H1 (cell line): ENCODE results near the gene VAPB. TPM values are rescaled to one million over a fixed set of nuclear protein-coding genes. Genes with fewer than 3 reads are reported as not detected.
A peak's percentile ranks its signal among the peaks of the same experiment; 100 is the strongest.

Experiments used
- CTCF ChIA-PET: fragments of 300-600 bp; sonication (Branson Sonifier 250); formaldehyde crosslinking; loops from one replicate; lab custom pipeline; 2021; ENCODE audit not compliant: partially characterized antibody; lab: Charles Lee
- POLR2A ChIA-PET: fragments of 300-600 bp; sonication (Branson Sonifier 250); formaldehyde crosslinking; loops from one replicate; lab custom pipeline; 2021; ENCODE audit warnings: inconsistent platforms; ENCODE audit not compliant: partially characterized antibody; lab: Charles Lee
- DNase-seq, 2 experiments: peaks; one replicate each; pipeline versions ENCODE4 v3.0.0 to v3.0.0-alpha.2; 2010 to 2022; ENCODE audit warnings: low spot score in 2 of 2, low read depth in 1 of 2, mixed read lengths in 1 of 2
- FAIRE-seq: peaks from 2 replicates; lab custom pipeline; 2011; peaks lifted over from hg19 to GRCh38; lab: Jason Lieb, UNC
- H2AFZ ChIP-seq: 2 replicates; pipeline ENCODE4 v1.8.1; 2012; ENCODE audit warnings: low read length, inconsistent platforms
- H2AK5ac ChIP-seq: 2 replicates; pipeline ENCODE4 v1.6.1; 2013; ENCODE audit warnings: low read depth, low read length
- H2BK120ac ChIP-seq: replicated peaks from 2 replicates; pipeline ENCODE3; 2013; ENCODE audit warnings: low read depth, low read length, inconsistent platforms
- H2BK12ac ChIP-seq: 2 replicates; pipeline ENCODE4 v1.6.1; 2013; ENCODE audit warnings: low read depth, low read length
- H2BK15ac ChIP-seq: 2 replicates; pipeline ENCODE4 v1.6.1; 2013; ENCODE audit warnings: low read length
- H2BK20ac ChIP-seq: 2 replicates; pipeline ENCODE4 v1.6.1; 2013; ENCODE audit warnings: low read length
- H2BK5ac ChIP-seq: 2 replicates; pipeline ENCODE4 v1.6.1; 2013; ENCODE audit warnings: low read depth, low read length
- H3K14ac ChIP-seq: 2 replicates; pipeline ENCODE4 v1.6.1; 2013; ENCODE audit warnings: inconsistent platforms; ENCODE audit not compliant: insufficient read length
- H3K18ac ChIP-seq: 2 replicates; pipeline ENCODE4 v1.6.1; 2013; ENCODE audit warnings: low read length; ENCODE audit errors: extremely low read depth
- H3K23ac ChIP-seq: 2 replicates; pipeline ENCODE4 v1.6.1; 2013; ENCODE audit warnings: inconsistent platforms; ENCODE audit not compliant: insufficient read length
- H3K23me2 ChIP-seq: 2 replicates; pipeline ENCODE4 v1.6.1; 2013; ENCODE audit warnings: low read depth, low read length
- H3K27ac ChIP-seq: 2 replicates; pipeline ENCODE4 v1.6.1; 2011; ENCODE audit warnings: low read depth, low read length, inconsistent platforms
- H3K27me3 ChIP-seq, 4 experiments: replicated peaks in 1 of 4; 1 replicate in 1 of 4; 2 replicates in 3 of 4; pipeline versions ENCODE4 v1.6.1 to v1.8.1; 2011 to 2013; ENCODE audit warnings: low read length in 3 of 4, mild to moderate bottlenecking in 3 of 4, inconsistent platforms in 2 of 4, mixed read lengths in 2 of 4, moderate library complexity in 1 of 4; ENCODE audit not compliant: control insufficient read depth in 3 of 4, insufficient read depth in 3 of 4; ENCODE audit errors: extremely low read depth in 1 of 4
- H3K36me3 ChIP-seq, 4 experiments: 2 replicates each; pipeline versions ENCODE4 v1.6.1 to v1.8.1; 2011 to 2013; ENCODE audit warnings: mild to moderate bottlenecking in 4 of 4, low read length in 3 of 4, moderate library complexity in 2 of 4, control low read depth in 1 of 4, inconsistent platforms in 1 of 4; ENCODE audit not compliant: insufficient read depth in 4 of 4, control insufficient read depth in 2 of 4
- H3K4ac ChIP-seq: replicated peaks from 2 replicates; pipeline ENCODE3; 2013; ENCODE audit warnings: low read length, low read depth, mixed read lengths, inconsistent platforms; ENCODE audit not compliant: insufficient read length
- H3K4me1 ChIP-seq, 4 experiments: replicated peaks in 1 of 4; 1 replicate in 1 of 4; 2 replicates in 3 of 4; pipeline versions ENCODE4 v1.6.1 to v1.8.1; 2011 to 2013; ENCODE audit warnings: low read length in 3 of 4, inconsistent platforms in 2 of 4, mixed read lengths in 1 of 4; ENCODE audit not compliant: insufficient read depth in 4 of 4, control insufficient read depth in 3 of 4
- H3K4me2 ChIP-seq, 2 experiments: 2 replicates each; pipeline versions ENCODE4 v1.6.1 to v1.8.1; 2011 to 2013; ENCODE audit warnings: low read depth in 2 of 2, low read length in 2 of 2, control low read depth in 1 of 2, inconsistent platforms in 1 of 2, mild to moderate bottlenecking in 1 of 2; ENCODE audit not compliant: insufficient read depth in 1 of 2
- H3K4me3 ChIP-seq, 4 experiments: fragments of 200-600, 300-600 bp in 1 of 4; sonication (generic), shearing (Covaris generic), sonication (Bioruptor Twin) in 1 of 4; 2 replicates each; pipeline versions ENCODE4 v1.5.1 to v1.8.1; 2011 to 2016; ENCODE audit warnings: low read length in 4 of 4, low read depth in 3 of 4, control low read depth in 2 of 4, inconsistent platforms in 2 of 4, mild to moderate bottlenecking in 2 of 4, mixed read lengths in 1 of 4, moderate library complexity in 1 of 4; ENCODE audit not compliant: insufficient read depth in 2 of 4; ENCODE audit errors: extremely low read depth in 1 of 4
- H3K56ac ChIP-seq: replicated peaks from 2 replicates; pipeline ENCODE3; 2013; ENCODE audit warnings: low read depth, mild to moderate bottlenecking, mixed read lengths, low read length, inconsistent platforms; ENCODE audit not compliant: insufficient read length
- H3K79me1 ChIP-seq: 2 replicates; pipeline ENCODE4 v1.6.1; 2013; ENCODE audit warnings: low read depth, low read length, control low read depth
- H3K79me2 ChIP-seq, 2 experiments: 2 replicates each; pipeline versions ENCODE4 v1.6.1 to v1.8.1; 2012 to 2013; ENCODE audit warnings: low read length in 2 of 2, mild to moderate bottlenecking in 2 of 2, inconsistent platforms in 1 of 2; ENCODE audit not compliant: insufficient read depth in 2 of 2, control insufficient read depth in 1 of 2
- H3K9ac ChIP-seq, 4 experiments: replicated peaks in 1 of 4; 1 replicate in 1 of 4; 2 replicates in 3 of 4; pipeline versions ENCODE4 v1.6.1 to v1.8.1; 2011 to 2013; ENCODE audit warnings: low read depth in 3 of 4, low read length in 3 of 4, control low read depth in 2 of 4, mild to moderate bottlenecking in 2 of 4, moderate library complexity in 2 of 4, inconsistent platforms in 1 of 4; ENCODE audit errors: extremely low read depth in 1 of 4
- H3K9me3 ChIP-seq, 2 experiments: 2 replicates each; pipeline versions ENCODE4 v1.6.1 to v1.8.1; 2012 to 2013; ENCODE audit warnings: mild to moderate bottlenecking in 2 of 2, moderate library complexity in 2 of 2, control low read depth in 1 of 2, inconsistent platforms in 1 of 2, low read depth in 1 of 2, low read length in 1 of 2, mixed read lengths in 1 of 2; ENCODE audit not compliant: insufficient read depth in 2 of 2
- H4K20me1 ChIP-seq, 2 experiments: replicated peaks in 1 of 2; 2 replicates each; pipeline versions ENCODE3 to v1.8.1; 2011 to 2013; ENCODE audit warnings: inconsistent platforms in 2 of 2, low read length in 2 of 2, mild to moderate bottlenecking in 1 of 2; ENCODE audit not compliant: insufficient read depth in 2 of 2, control insufficient read depth in 1 of 2
- H4K5ac ChIP-seq: 2 replicates; pipeline ENCODE4 v1.6.1; 2013; ENCODE audit warnings: low read length, low read depth, mixed read lengths, inconsistent platforms; ENCODE audit not compliant: insufficient read length
- H4K8ac ChIP-seq: 2 replicates; pipeline ENCODE4 v1.8.0; 2013; ENCODE audit warnings: mild to moderate bottlenecking, moderate library complexity, low read length, inconsistent platforms; ENCODE audit not compliant: insufficient read depth; ENCODE audit errors: extremely low read depth
- H4K91ac ChIP-seq: replicated peaks from 2 replicates; pipeline ENCODE3; 2013; ENCODE audit warnings: low read length, mixed read lengths, inconsistent platforms; ENCODE audit not compliant: insufficient read length
- ATF3 ChIP-seq: IDR thresholded peaks from 2 replicates; pipeline ENCODE4 v1.6.1; 2011; ENCODE audit warnings: low read depth, mild to moderate bottlenecking, low read length; ENCODE audit not compliant: insufficient read depth
- CEBPB ChIP-seq: IDR thresholded peaks from 2 replicates; pipeline ENCODE4 v1.6.1; 2012; ENCODE audit warnings: low read depth, low read length
- CHD2 ChIP-seq: IDR thresholded peaks from 2 replicates; pipeline ENCODE4 v1.6.1; 2012; ENCODE audit warnings: low read length, improper control_type of control experiment
- CREB1 ChIP-seq: IDR thresholded peaks from 2 replicates; pipeline ENCODE4 v1.6.1; 2012; ENCODE audit warnings: inconsistent platforms
- CTBP2 ChIP-seq: IDR thresholded peaks from 2 replicates; pipeline ENCODE4 v1.7.0; 2011; ENCODE audit warnings: borderline replicate concordance, mild to moderate bottlenecking, moderate library complexity, mixed read lengths, low read length; ENCODE audit not compliant: insufficient read depth, insufficient read length
- FOSL1 ChIP-seq: IDR thresholded peaks from 2 replicates; pipeline ENCODE4 v1.6.1; 2011; ENCODE audit warnings: mild to moderate bottlenecking, low read depth, low read length, moderate library complexity; ENCODE audit not compliant: insufficient read depth
- NANOG ChIP-seq: IDR thresholded peaks from 2 replicates; pipeline ENCODE4 v1.6.1; 2011; ENCODE audit warnings: low read length, low read depth, mild to moderate bottlenecking, inconsistent platforms; ENCODE audit not compliant: insufficient read depth, poor library complexity, severe bottlenecking
- POLR2AphosphoS5 ChIP-seq: IDR thresholded peaks from 2 replicates; pipeline ENCODE4 v1.6.1; 2011; ENCODE audit warnings: low read depth, low read length
- SIRT6 ChIP-seq: IDR thresholded peaks from one replicate; pipeline ENCODE4 v1.7.1; 2012; ENCODE audit warnings: low read length, inconsistent platforms
- SIX5 ChIP-seq: IDR thresholded peaks from 2 replicates; pipeline ENCODE4 v1.6.1; 2011; ENCODE audit warnings: mild to moderate bottlenecking, low read depth, low read length
- TAF1 ChIP-seq: IDR thresholded peaks from 2 replicates; pipeline ENCODE4 v1.6.1; 2011; ENCODE audit warnings: mild to moderate bottlenecking, low read depth, low read length
- TEAD4 ChIP-seq: IDR thresholded peaks from 2 replicates; pipeline ENCODE4 v1.6.1; 2012; ENCODE audit warnings: low read depth, low read length, inconsistent platforms, mixed read lengths
- YY1 ChIP-seq: IDR thresholded peaks from 2 replicates; pipeline ENCODE4 v1.6.1; 2011; ENCODE audit warnings: low read depth, mild to moderate bottlenecking, low read length
- WGBS, 2 experiments: shearing (Covaris generic) in 1 of 2; methylation state at CpG; one replicate each; pipeline versions ENCODE4 v1.1.6 to v1.1.7; 2013 to 2015; ENCODE audit warnings: low lambda C conversion rate in 2 of 2, mixed read lengths in 2 of 2, inconsistent platforms in 1 of 2, low coverage in 1 of 2, missing lambda C conversion rate in 1 of 2; ENCODE audit not compliant: insufficient replicate concordance in 2 of 2, insufficient coverage in 1 of 2, insufficient read length in 1 of 2; ENCODE audit errors: extremely low coverage in 1 of 2, missing lambda C conversion rate in 1 of 2; 5-methylcytosine and 5-hydroxymethylcytosine counted together
- polyA plus RNA-seq, 7 experiments: library from polyadenylated mRNA; depleted of rRNA in 3 of 7; stranded (reverse) in 5 of 7; unstranded in 2 of 7; fragments of >200 nt in 5 of 7; fragments of 200-250 nt in 2 of 7; gene quantifications; 1 replicate in 5 of 7; 2 replicates in 1 of 7; 4 replicates in 1 of 7; pipeline versions ENCODE4 v1.2.1 to v1.2.3, GENCODE V29; 2011 to 2013; ENCODE audit warnings: missing spikeins in 2 of 7, mixed read lengths in 2 of 7
- total RNA-seq: library from RNA; stranded (reverse); fragmentation: NEBNext Ultra II Directional; extraction: Animal tissue kit (Norgen Biotek cat#: 25700); gene quantifications from 2 replicates; pipeline ENCODE4 v1.2.1, GENCODE V29; 2021

Gene VAPB
- total and polyA plus RNA-seq, 2 of the 8 experiments (the other 6 are each of a cell fraction or from before 2014, with no cell fraction given), result 24.4 to 62.8 TPM

GRCh38 chr20:58408603-58409246, 19.7 kb downstream of the VAPB start:
- POLR2A ChIA-PET, result interaction anchor here (0.6 kb wide), 1 partner anchor 26 kb away, joined by 3 read pairs; no protein-coding TSS in a partner anchor
- Histone ChIP-seq H2BK5ac (no peak overlapping the region), H2BK120ac (no peak overlapping the region), H4K8ac (no peak overlapping the region), H4K91ac (no peak overlapping the region), H3K79me1 (peaks cover 4% of the 10 kb centered on the region; the same call in 1 of the 2 replicates), H4K20me1 (peaks cover 2 to 4% of the 10 kb centered on the region in 2 experiments), H3K9ac (peak overlapping the region in 1 of 4 experiments; percentile 34; a peak in 1 of 7 replicates), H3K14ac (no peak overlapping the region), H3K4me2 (peak overlapping the region in 1 of 2 experiments; percentile 38; a peak in 1 of 4 replicates), H3K18ac (peak overlapping the region; percentile 13; the same call in 1 of the 2 replicates), H3K27me3 (no peaks in the 10 kb centered on the region), H3K9me3 (0 out of 4 replicates have a peak, but pooled peaks cover 0 to 3% of the 10 kb centered on the region in 2 experiments), H4K5ac (no peak overlapping the region), H3K4me1 (peaks cover 0 to 4% (median 3%) of the 10 kb centered on the region in 4 experiments; a peak in 3 of 7 replicates), H3K79me2 (peaks cover 6 to 89% of the 10 kb centered on the region in 2 experiments), H3K36me3 (no peaks in the 10 kb centered on the region), H2BK15ac (no peak overlapping the region), H2BK12ac (no peak overlapping the region), H3K4ac (no peak overlapping the region), H2AK5ac (no peak overlapping the region), H3K27ac (no peak overlapping the region), H3K56ac (no peak overlapping the region), H2AFZ (no peak overlapping the region), H3K23ac (no peak overlapping the region), H3K23me2 (no peaks in the 10 kb centered on the region; the same call in 1 of the 2 replicates), H3K4me3 (no peak overlapping the region), H2BK20ac (no peak overlapping the region)
- no peak for DNase-seq
- CTCF ChIA-PET, result interaction anchor here (0.6 to 0.9 kb wide), 3 partner anchors 73 to 778 kb away, joined by 3 to 4 read pairs (median 3); no protein-coding TSS in a partner anchor
- WGBS, 2 experiments, result 51% methylated on average over 3 of the region's 3 CpGs; no CpG with 5 or more reads in 1 of the 2 experiments
- no peak for FAIRE-seq
- no peak for TF ChIP-seq TEAD4
- no peak for TF ChIP-seq FOSL1
- TF ChIP-seq POLR2AphosphoS5, result no peak
- TF ChIP-seq YY1, result no peak
- TF ChIP-seq SIX5, result no peak
- no peak for TF ChIP-seq CHD2
- TF ChIP-seq SIRT6, result no peak
- TF ChIP-seq NANOG, result no peak
- TF ChIP-seq CTBP2, result no peak
- no peak for TF ChIP-seq CEBPB
- TF ChIP-seq CREB1, result no peak
- no peak for TF ChIP-seq TAF1
- no peak for TF ChIP-seq ATF3
